ENCODE measurements around the gene ARMC7.
A peak's percentile ranks its signal among the peaks of the same experiment; 100 is the strongest.
"Not testable (repeated sequence)": the region's sequence is repeated elsewhere in the genome, so short reads cannot be mapped to it uniquely, and the experiment has no call there.

The ARMC7 gene

GRCh38 chr17:75154195-75155106, 44.7 kb downstream of the ARMC7 start, which contains the start of gene JPT1:
JPT1 (minus strand) TSS chr17:75154512; CDS start chr17:75154397, 115 bp downstream.
- DNase-seq, result peak; percentile 99

DNA sequence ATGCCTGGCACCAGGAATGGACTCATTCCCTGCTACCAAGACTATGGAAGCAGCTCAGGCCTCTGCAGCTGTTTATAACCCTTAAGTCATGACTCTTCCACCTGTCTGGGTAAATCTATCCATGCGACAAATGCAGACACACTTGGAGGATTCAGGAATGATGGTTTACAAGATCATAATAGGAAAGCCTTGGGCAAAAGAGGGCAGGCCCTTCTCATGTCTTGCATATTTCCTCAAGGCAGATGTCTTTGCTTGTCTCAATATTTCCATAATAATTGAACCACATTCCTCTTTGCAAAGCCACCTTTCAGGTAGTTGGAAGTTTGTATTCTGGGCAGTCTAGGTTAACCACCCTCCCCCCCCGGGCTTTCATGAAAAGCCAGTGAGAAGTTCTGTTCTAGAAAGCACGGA, 45.4 kb downstream of the ARMC7 start:
- no peak for DNase-seq

DNA sequence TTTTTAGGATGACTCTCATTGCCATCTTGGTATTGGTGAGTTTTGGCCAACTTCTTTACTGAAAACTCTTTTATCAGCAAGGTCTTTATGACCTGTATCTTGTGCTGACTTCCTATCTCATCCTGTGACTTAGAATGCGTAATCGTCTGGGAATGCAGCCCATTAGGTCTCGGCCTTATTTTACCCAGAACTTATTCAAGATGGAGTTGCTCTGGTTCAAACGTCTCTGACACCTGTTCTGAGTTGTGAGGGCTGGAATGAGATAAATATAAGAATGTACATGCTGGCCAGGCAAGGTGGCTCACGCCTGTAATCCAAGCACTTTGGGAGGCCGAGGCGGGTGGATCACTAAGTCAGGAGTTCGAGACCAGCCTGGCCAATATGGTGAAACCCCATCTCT, 48.7 kb downstream of the ARMC7 start:
- not testable (repeated sequence) for DNase-seq

DNA sequence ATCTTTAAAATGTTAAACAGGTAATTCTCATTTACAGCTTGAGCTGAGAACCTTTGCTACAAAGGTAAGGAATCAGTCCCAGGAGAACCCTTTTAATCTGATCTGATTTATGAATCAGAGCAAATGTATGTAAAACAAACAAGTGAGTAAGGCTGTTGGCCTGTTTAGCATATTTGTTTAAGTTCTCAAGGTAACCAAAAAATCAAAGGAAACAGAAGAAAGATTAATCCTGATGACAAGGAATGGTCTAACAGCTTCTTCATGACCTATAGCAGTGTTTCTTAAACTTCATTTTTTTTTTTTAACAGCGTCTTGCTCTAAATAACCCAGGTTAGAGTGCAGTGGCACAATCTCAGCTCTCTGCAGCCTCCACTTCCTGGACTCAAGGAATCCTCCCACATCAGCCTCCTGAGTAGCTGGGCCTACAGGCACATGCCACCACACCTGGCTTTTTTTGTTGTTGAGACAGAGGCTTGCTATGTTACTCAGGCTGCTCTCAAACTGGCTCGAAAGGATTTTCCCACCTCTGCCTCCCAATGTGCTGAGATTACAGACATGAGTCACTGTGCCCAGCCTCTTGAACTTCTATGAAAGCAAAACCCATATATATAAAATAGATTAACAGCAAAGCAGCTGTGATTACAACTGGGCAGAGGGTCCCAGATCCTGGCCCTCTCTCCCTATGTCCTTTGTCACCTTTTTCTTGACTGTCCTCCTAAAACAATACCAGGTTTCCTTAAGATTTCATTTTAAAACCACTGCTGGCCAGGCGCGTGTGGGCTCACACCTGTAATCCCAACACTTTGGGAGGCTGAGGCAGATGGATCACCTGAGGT, 49.6 kb downstream of the ARMC7 start:
- DNase-seq, result no peak

GRCh38 chr17:75160211-75160610, 50.4 kb downstream of the ARMC7 start:
- no peak for DNase-seq

- DNase-seq, result no peak
Measured at GRCh38 chr17:75163074-75163473, 53.3 kb downstream of the ARMC7 start.

DNA sequence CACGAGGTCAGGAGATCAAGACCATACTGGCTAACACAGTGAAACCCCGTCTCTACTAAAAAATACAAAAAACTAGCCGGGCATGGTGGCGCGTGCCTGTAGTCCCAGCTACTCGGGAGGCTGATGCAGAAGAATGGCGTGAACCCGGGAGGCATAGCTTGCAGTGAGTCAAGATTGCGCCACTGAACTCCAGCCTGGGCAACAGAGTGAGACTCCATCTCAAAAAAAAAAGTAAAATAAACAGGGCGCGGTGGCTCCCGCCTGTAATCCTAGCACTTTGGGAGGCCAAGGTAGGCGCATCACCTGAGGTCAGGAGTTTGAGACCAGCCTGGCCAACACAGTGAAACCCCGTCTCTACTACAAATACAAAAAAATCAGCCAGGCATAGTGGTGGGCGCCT, 54.8 kb downstream of the ARMC7 start:
- not testable (repeated sequence) for DNase-seq

GRCh38 chr17:75168998-75169397, 59.2 kb downstream of the ARMC7 start:
- DNase-seq, result no peak

DNA sequence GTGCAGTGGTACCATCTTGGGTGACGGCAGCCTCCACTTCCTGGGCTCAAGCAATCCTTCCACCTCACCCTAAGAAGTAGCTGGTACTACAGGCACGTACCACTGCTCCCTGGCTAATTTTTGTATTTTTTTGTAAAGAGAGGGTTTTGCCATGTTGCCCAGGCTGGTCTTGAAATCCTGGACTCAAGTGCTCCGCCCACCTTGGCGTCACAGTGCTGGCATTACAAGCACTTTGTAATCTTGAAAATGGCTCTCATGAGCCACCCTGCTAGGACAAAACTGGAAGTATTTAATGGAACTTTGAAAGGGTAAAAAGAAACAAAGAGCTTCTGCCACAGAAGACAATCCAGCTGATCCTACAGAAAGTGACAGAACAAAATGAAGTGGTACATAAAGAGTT, 63.8 kb downstream of the ARMC7 start:
- no peak for DNase-seq

- DNase-seq, result no peak
Measured at GRCh38 chr17:75174996-75175395, 65.2 kb downstream of the ARMC7 start.

DNA sequence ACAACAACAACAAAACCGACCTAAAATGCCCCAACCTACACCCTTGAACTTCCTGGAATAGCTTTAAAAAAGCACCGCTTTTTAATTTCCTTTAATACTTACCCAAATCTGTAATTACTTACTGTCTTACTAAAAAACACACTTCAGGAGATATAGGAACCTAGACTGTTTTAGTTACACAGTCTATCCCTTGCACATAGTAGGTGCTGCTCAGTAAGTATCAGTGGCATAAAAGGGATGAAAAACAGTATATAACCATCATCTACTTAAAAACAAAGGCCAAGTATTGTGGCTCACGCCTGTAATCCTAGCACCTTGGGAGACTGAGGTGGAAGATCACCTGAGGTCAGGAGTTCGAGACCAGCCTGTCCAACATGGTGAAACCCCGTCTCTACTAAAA, 66.9 kb downstream of the ARMC7 start:
- DNase-seq, result no peak

- no peak for DNase-seq
Measured at GRCh38 chr17:75178453-75178852, 68.7 kb downstream of the ARMC7 start.

All from fibroblast of skin of abdomen (primary cell).